GM21528 (cell line): ENCODE results near the gene MOB3B.
"Not testable (repeated sequence)": the region's sequence is repeated elsewhere in the genome, so short reads cannot be mapped to it uniquely, and the experiment has no call there.

Experiments used
- ATAC-seq: cut with Tn5 transposase; IDR thresholded peaks from one replicate; pipeline ENCODE4 v1.9.1; 2021; ENCODE audit warnings: mild to moderate bottlenecking, moderate library complexity; ENCODE audit not compliant: unreplicated experiment, low FRiP score

The MOB3B gene

GRCh38 chr9:27483576-27483975 lies 46.0 kb downstream of the MOB3B start:
- ATAC-seq: no peak

GRCh38 chr9:27482709-27483108 lies 46.9 kb downstream of the MOB3B start:
- ATAC-seq: no peak

- ATAC-seq: no peak
Observed at GRCh38 chr9:27478322-27478721, 51.3 kb downstream of the MOB3B start.

- no peak for ATAC-seq
Observed at GRCh38 chr9:27476870-27477515, 52.6 kb downstream of the MOB3B start.

- ATAC-seq: no peak
Observed at GRCh38 chr9:27475057-27475595, 54.5 kb downstream of the MOB3B start.

- ATAC-seq: no peak
Observed at GRCh38 chr9:27474305-27474704, 55.3 kb downstream of the MOB3B start.

- ATAC-seq: no peak
Observed at GRCh38 chr9:27473111-27473529, 56.5 kb downstream of the MOB3B start.

- no peak for ATAC-seq
Observed at GRCh38 chr9:27472195-27472594, 57.4 kb downstream of the MOB3B start.

- no peak for ATAC-seq
Observed at GRCh38 chr9:27471789-27472188, 57.8 kb downstream of the MOB3B start.

GRCh38 chr9:27471366-27471765 lies 58.2 kb downstream of the MOB3B start:
- no peak for ATAC-seq

GRCh38 chr9:27470291-27470856 lies 59.2 kb downstream of the MOB3B start:
- no peak for ATAC-seq

GRCh38 chr9:27469550-27469949 lies 60.1 kb downstream of the MOB3B start:
- ATAC-seq: no peak

- no peak for ATAC-seq
Observed at GRCh38 chr9:27468462-27469110, 61.0 kb downstream of the MOB3B start.

GRCh38 chr9:27468000-27468399 lies 61.6 kb downstream of the MOB3B start:
- ATAC-seq: no peak

GRCh38 chr9:27467486-27467885 lies 62.1 kb downstream of the MOB3B start:
- no peak for ATAC-seq

GRCh38 chr9:27466516-27466915 lies 63.1 kb downstream of the MOB3B start:
- not testable (repeated sequence) for ATAC-seq

GRCh38 chr9:27464950-27465349 lies 64.7 kb downstream of the MOB3B start:
- ATAC-seq: not testable (repeated sequence)

GRCh38 chr9:27462846-27463245 lies 66.8 kb downstream of the MOB3B start:
- ATAC-seq: no peak

GRCh38 chr9:27462434-27462833 lies 67.2 kb downstream of the MOB3B start:
- ATAC-seq: no peak

- peak; percentile 87 for ATAC-seq
Observed at GRCh38 chr9:27460226-27461023, 69.2 kb downstream of the MOB3B start.

- no peak for ATAC-seq
Observed at GRCh38 chr9:27457445-27457844, 72.2 kb downstream of the MOB3B start.
